HuH-7 (cell line): ENCODE measurements around the gene IKZF3.
"Not testable (repeated sequence)": the region's sequence is repeated elsewhere in the genome, so short reads cannot be mapped to it uniquely, and the experiment has no call there.

ENCODE experiments used
- DNase-seq: peaks from one replicate; pipeline ENCODE4 v3.0.0; 2011; ENCODE audit warnings: low spot score

IKZF3 gene

GRCh38 chr17:39738983-39739884, 124.9 kb downstream of the IKZF3 start:
- DNase-seq, result peak; percentile 91

- peak; percentile 61 for DNase-seq
Measured at GRCh38 chr17:39738568-39738901, 125.6 kb downstream of the IKZF3 start.

GRCh38 chr17:39737760-39738567, 126.1 kb downstream of the IKZF3 start, which contains the start of gene GRB7:
Gene GRB7 (plus strand): TSS chr17:39737938. CDS start chr17:39742302, 4,364 bp downstream.
- no peak for DNase-seq

- no peak for DNase-seq
Measured at GRCh38 chr17:39737206-39737759, 126.8 kb downstream of the IKZF3 start.

GRCh38 chr17:39736319-39737165, 127.6 kb downstream of the IKZF3 start:
- DNase-seq, result no peak

GRCh38 chr17:39735882-39736281, 128.2 kb downstream of the IKZF3 start:
- DNase-seq, result no peak

GRCh38 chr17:39732586-39732985, 131.5 kb downstream of the IKZF3 start:
- DNase-seq, result no peak

- DNase-seq, result peak; percentile 83
Measured at GRCh38 chr17:39730095-39730921, 133.8 kb downstream of the IKZF3 start, which contains the start of gene MIEN1. Gene MIEN1 (minus strand): TSS chr17:39730532. CDS start chr17:39730495, 37 bp downstream.

GRCh38 chr17:39729280-39729851, 134.7 kb downstream of the IKZF3 start:
- no peak for DNase-seq

GRCh38 chr17:39727556-39727955, 136.6 kb downstream of the IKZF3 start:
- no peak for DNase-seq

- DNase-seq, result no peak
Measured at GRCh38 chr17:39726617-39727016, 137.5 kb downstream of the IKZF3 start.

- not testable (repeated sequence) for DNase-seq
Measured at GRCh38 chr17:39725923-39726322, 138.2 kb downstream of the IKZF3 start.

GRCh38 chr17:39724731-39725130, 139.4 kb downstream of the IKZF3 start:
- DNase-seq, result no peak

- DNase-seq, result no peak
Measured at GRCh38 chr17:39722965-39723848, 140.9 kb downstream of the IKZF3 start.

GRCh38 chr17:39722104-39722503, 142.0 kb downstream of the IKZF3 start:
- DNase-seq, result no peak

- DNase-seq, result no peak
Measured at GRCh38 chr17:39719563-39720355, 144.4 kb downstream of the IKZF3 start.

GRCh38 chr17:39717660-39718059, 146.5 kb downstream of the IKZF3 start:
- DNase-seq, result no peak

- DNase-seq, result no peak
Measured at GRCh38 chr17:39716879-39717536, 147.1 kb downstream of the IKZF3 start.
